ENCODE data around the gene FURIN.

DNA sequence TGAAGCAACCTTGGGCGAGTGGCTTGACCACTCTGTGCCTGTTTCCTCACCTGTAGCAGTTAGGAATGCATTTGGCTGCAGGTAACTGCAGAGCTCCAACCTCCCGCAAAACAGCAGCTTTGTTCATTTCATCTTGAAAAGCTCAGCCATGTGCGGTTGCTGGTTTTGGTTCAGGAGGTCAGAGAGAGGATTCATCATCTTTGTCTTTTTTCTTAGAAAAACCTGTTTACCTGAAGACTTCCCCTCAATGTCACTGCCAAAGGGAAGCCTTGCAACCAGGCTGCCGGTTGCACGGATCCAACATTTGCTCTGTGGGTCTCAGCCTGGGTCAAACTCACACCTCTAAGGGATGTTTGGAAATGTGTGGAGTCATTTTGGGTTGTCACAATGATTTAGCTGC, 16.4 kb upstream of the FURIN start:
- TF ChIP-seq, protein P1, sequence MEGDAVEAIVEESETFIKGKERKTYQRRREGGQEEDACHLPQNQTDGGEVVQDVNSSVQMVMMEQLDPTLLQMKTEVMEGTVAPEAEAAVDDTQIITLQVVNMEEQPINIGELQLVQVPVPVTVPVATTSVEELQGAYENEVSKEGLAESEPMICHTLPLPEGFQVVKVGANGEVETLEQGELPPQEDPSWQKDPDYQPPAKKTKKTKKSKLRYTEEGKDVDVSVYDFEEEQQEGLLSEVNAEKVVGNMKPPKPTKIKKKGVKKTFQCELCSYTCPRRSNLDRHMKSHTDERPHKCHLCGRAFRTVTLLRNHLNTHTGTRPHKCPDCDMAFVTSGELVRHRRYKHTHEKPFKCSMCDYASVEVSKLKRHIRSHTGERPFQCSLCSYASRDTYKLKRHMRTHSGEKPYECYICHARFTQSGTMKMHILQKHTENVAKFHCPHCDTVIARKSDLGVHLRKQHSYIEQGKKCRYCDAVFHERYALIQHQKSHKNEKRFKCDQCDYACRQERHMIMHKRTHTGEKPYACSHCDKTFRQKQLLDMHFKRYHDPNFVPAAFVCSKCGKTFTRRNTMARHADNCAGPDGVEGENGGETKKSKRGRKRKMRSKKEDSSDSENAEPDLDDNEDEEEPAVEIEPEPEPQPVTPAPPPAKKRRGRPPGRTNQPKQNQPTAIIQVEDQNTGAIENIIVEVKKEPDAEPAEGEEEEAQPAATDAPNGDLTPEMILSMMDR (IDR thresholded peaks at IDR 0.05; ENCODE audit: control extremely low read depth in 1 of 3, insufficient read depth in 1 of 3, low read depth in 1 of 3, low read length in 3 of 3) = no peak
- TF ChIP-seq PHF8 (conservative IDR thresholded peaks at IDR 0.05; ENCODE audit: low read depth, low read length) = no peak
- TF ChIP-seq NANOG (IDR thresholded peaks at IDR 0.05; ENCODE audit: insufficient read depth, low read depth, low read length, poor library complexity, severe bottlenecking) = no peak
- no peak for TF ChIP-seq POLR2AphosphoS5 (IDR thresholded peaks at IDR 0.05; ENCODE audit: low read depth, low read length)
- TF ChIP-seq POLR2A (IDR thresholded peaks at IDR 0.05; ENCODE audit: control extremely low read depth in 1 of 2, low read depth in 2 of 2, low read length in 2 of 2) = no peak
- TF ChIP-seq ZNF274 (IDR thresholded peaks at IDR 0.05; ENCODE audit: borderline replicate concordance, extremely low read depth, low read length) = no peak
- TF ChIP-seq TBP (IDR thresholded peaks at IDR 0.05; ENCODE audit: low read depth, low read length) = no peak
- no peak for TF ChIP-seq BCL11A (IDR thresholded peaks at IDR 0.05; ENCODE audit: low read depth in 2 of 2, low read length in 2 of 2)
- no peak for TF ChIP-seq SIN3A (conservative IDR thresholded peaks at IDR 0.05 in 1 of 2, IDR thresholded peaks at IDR 0.05 in 1 of 2; ENCODE audit: low read depth in 1 of 2, low read length in 2 of 2)

Data from H1 (cell line).